Measurements from ENCODE around the gene HNF4A. TPM values are rescaled to one million over a fixed set of nuclear protein-coding genes. Genes with fewer than 3 reads are reported as not detected.

HNF4A gene
- total RNA-seq, 4 donors from 2014 or later, result not detected

GRCh38 chr20:44411757-44412401, 56.4 kb downstream of the HNF4A start:
- Histone ChIP-seq H3K27me3 (peaks cover 26% of the 10 kb centered on the region), H3K9me3 (no peaks in the 10 kb centered on the region), H3K27ac (no peak overlapping the region), H3K36me3 (no peaks in the 10 kb centered on the region), H3K4me1 (peaks cover 6% of the 10 kb centered on the region), H3K4me3 (no peak overlapping the region)
- DNase-seq (ENCODE audit: low spot score in 2 of 2), result no peak
- TF ChIP-seq CTCF (IDR thresholded peaks at IDR 0.05), result no peak
- no peak for TF ChIP-seq POLR2A (IDR thresholded peaks at IDR 0.05)
- no peak for TF ChIP-seq POLR2AphosphoS5 (IDR thresholded peaks at IDR 0.05)
- TF ChIP-seq EP300 (IDR thresholded peaks at IDR 0.05), result no peak
- WGBS, result 90% methylated on average over 10 of the region's 10 CpGs

- peaks cover 4% of the 10 kb centered on the region for H3K4me1 ChIP-seq
- H3K27ac ChIP-seq, result no peak overlapping the region
- peaks cover 26% of the 10 kb centered on the region for H3K27me3 ChIP-seq
- TF ChIP-seq POLR2AphosphoS5 (IDR thresholded peaks at IDR 0.05) (no peak), EP300 (IDR thresholded peaks at IDR 0.05) (no peak), POLR2A (IDR thresholded peaks at IDR 0.05) (no peak), CTCF (IDR thresholded peaks at IDR 0.05) (no peak)
- no peaks in the 10 kb centered on the region for H3K36me3 ChIP-seq
- DNase-seq (ENCODE audit: low spot score in 2 of 2), result no peak
- no peak overlapping the region for H3K4me3 ChIP-seq
- no peaks in the 10 kb centered on the region for H3K9me3 ChIP-seq
- 62% methylated on average over 19 of the region's 24 CpGs for WGBS
These were observed 57.1 kb downstream of the HNF4A start for GRCh38 chr20:44412402-44413144.

GRCh38 chr20:44413575-44414345, 58.3 kb downstream of the HNF4A start:
- TF ChIP-seq POLR2A (IDR thresholded peaks at IDR 0.05) (no peak), EP300 (IDR thresholded peaks at IDR 0.05) (no peak), POLR2AphosphoS5 (IDR thresholded peaks at IDR 0.05) (no peak)
- peaks cover 26% of the 10 kb centered on the region for H3K27me3 ChIP-seq
- H3K27ac ChIP-seq, result no peak overlapping the region
- no peak for DNase-seq (ENCODE audit: low spot score in 2 of 2)
- no peak overlapping the region for H3K4me3 ChIP-seq
- H3K36me3 ChIP-seq, result no peaks in the 10 kb centered on the region
- WGBS, result 94% methylated on average over 10 of the region's 14 CpGs
- H3K4me1 ChIP-seq, result no peaks in the 10 kb centered on the region
- H3K9me3 ChIP-seq, result no peaks in the 10 kb centered on the region

- TF ChIP-seq CTCF (IDR thresholded peaks at IDR 0.05) (no peak), EP300 (IDR thresholded peaks at IDR 0.05) (no peak), POLR2AphosphoS5 (IDR thresholded peaks at IDR 0.05) (no peak), POLR2A (IDR thresholded peaks at IDR 0.05) (no peak)
- DNase-seq (ENCODE audit: low spot score in 2 of 2), result no peak
- H3K36me3 ChIP-seq, result no peaks in the 10 kb centered on the region
- peaks cover 27% of the 10 kb centered on the region for H3K27me3 ChIP-seq
- no peaks in the 10 kb centered on the region for H3K4me1 ChIP-seq
- no peak overlapping the region for H3K27ac ChIP-seq
- no peak overlapping the region for H3K4me3 ChIP-seq
- WGBS, result 80% methylated on average over 16 of the region's 16 CpGs
- no peaks in the 10 kb centered on the region for H3K9me3 ChIP-seq
These were observed 58.8 kb downstream of the HNF4A start for GRCh38 chr20:44414346-44414714.

- Histone ChIP-seq H3K36me3 (no peaks in the 10 kb centered on the region), H3K4me1 (no peaks in the 10 kb centered on the region), H3K27me3 (peaks cover 30% of the 10 kb centered on the region)
These were observed 59.3 kb downstream of the HNF4A start for GRCh38 chr20:44414808-44415207.

More at GRCh38 chr20:44414808-44415207, 59.3 kb downstream of the HNF4A start:
- H3K4me3 ChIP-seq, result no peak overlapping the region
- DNase-seq (ENCODE audit: low spot score in 2 of 2), result no peak
- no peak for TF ChIP-seq EP300 (IDR thresholded peaks at IDR 0.05)
- no peak for TF ChIP-seq POLR2A (IDR thresholded peaks at IDR 0.05)
- no peak for TF ChIP-seq CTCF (IDR thresholded peaks at IDR 0.05)
- no peak for TF ChIP-seq POLR2AphosphoS5 (IDR thresholded peaks at IDR 0.05)
- no peak overlapping the region for H3K27ac ChIP-seq
- H3K9me3 ChIP-seq, result no peaks in the 10 kb centered on the region
